HG03159 (cell line): ENCODE data around the gene ULK1.
A peak's percentile ranks its signal among the peaks of the same experiment; 100 is the strongest.
"Not testable (repeated sequence)": the region's sequence is repeated elsewhere in the genome, so short reads cannot be mapped to it uniquely, and the experiment has no call there.

Experiments used
- ATAC-seq: cut with Tn5 transposase; IDR thresholded peaks from one replicate; pipeline ENCODE4 v1.9.1; 2021; ENCODE audit warnings: mild to moderate bottlenecking, moderate library complexity; ENCODE audit not compliant: unreplicated experiment

The ULK1 gene

GRCh38 chr12:131885543-131886057, 8.8 kb upstream of the ULK1 start:
- no peak for ATAC-seq

GRCh38 chr12:131891722-131892121, 2.7 kb upstream of the ULK1 start:
- not testable (repeated sequence) for ATAC-seq

- no peak for ATAC-seq
Observed at GRCh38 chr12:131892711-131893604, 1.5 kb upstream of the ULK1 start.

GRCh38 chr12:131893605-131894312, 663 bp upstream of the ULK1 start:
- no peak for ATAC-seq

- no peak for ATAC-seq
Observed at GRCh38 chr12:131894981-131895639, 688 bp downstream of the ULK1 start.

- peak; percentile 2 for ATAC-seq
Observed at GRCh38 chr12:131895640-131896079, 1.2 kb downstream of the ULK1 start.

- peak; percentile 52 for ATAC-seq
Observed at GRCh38 chr12:131896080-131896810, 1.8 kb downstream of the ULK1 start.

GRCh38 chr12:131896811-131897270, 2.4 kb downstream of the ULK1 start:
- ATAC-seq, result no peak

- ATAC-seq, result no peak
Observed at GRCh38 chr12:131897276-131897675, 2.9 kb downstream of the ULK1 start.

GRCh38 chr12:131897875-131898274, 3.5 kb downstream of the ULK1 start:
- no peak for ATAC-seq

- ATAC-seq, result no peak
Observed at GRCh38 chr12:131900397-131900796, 6.0 kb downstream of the ULK1 start.

GRCh38 chr12:131901431-131902331, 7.3 kb downstream of the ULK1 start:
- ATAC-seq, result no peak

GRCh38 chr12:131902332-131903241, 8.2 kb downstream of the ULK1 start:
- ATAC-seq, result no peak

- no peak for ATAC-seq
Observed at GRCh38 chr12:131903270-131904255, 9.1 kb downstream of the ULK1 start.

GRCh38 chr12:131904346-131904745, 9.9 kb downstream of the ULK1 start:
- no peak for ATAC-seq

GRCh38 chr12:131905081-131905629, 10.7 kb downstream of the ULK1 start:
- no peak for ATAC-seq

GRCh38 chr12:131905630-131906091, 11.2 kb downstream of the ULK1 start:
- no peak for ATAC-seq
